Sigmoid colon (tissue), 7 donors: ENCODE results near the gene UNC93B1. TPM values are rescaled to one million over a fixed set of nuclear protein-coding genes. Genes with fewer than 3 reads are reported as not detected.

ENCODE experiments used
- DNase-seq: peaks from one replicate; pipeline ENCODE4 v3.0.0-alpha.2; 2019
- H3K27ac ChIP-seq, 4 donors: fragments of 200-600 bp; sonication (generic); one replicate each; pipeline ENCODE4 v1.5.1; 2016 to 2019; ENCODE audit warnings: mild to moderate bottlenecking in 1 of 4
- H3K27me3 ChIP-seq, 3 donors: fragments of 200-600 bp; sonication (generic); one replicate each; pipeline ENCODE4 v1.5.1; 2019; ENCODE audit warnings: mild to moderate bottlenecking in 1 of 3
- H3K36me3 ChIP-seq, 4 donors: fragments of 200-600 bp; sonication (generic); one replicate each; pipeline ENCODE4 v1.5.1; 2016 to 2019
- H3K4me1 ChIP-seq, 4 donors: fragments of 200-600 bp; sonication (generic); one replicate each; pipeline ENCODE4 v1.5.1; 2017 to 2019
- H3K4me3 ChIP-seq, 4 donors: fragments of 200-600 bp; sonication (generic); one replicate each; pipeline ENCODE4 v1.5.1; 2017 to 2019; ENCODE audit warnings: mild to moderate bottlenecking in 2 of 4, moderate library complexity in 1 of 4
- H3K9me3 ChIP-seq, 4 donors: fragments of 200-600 bp in 3 of 4; sonication (generic) in 3 of 4; one replicate each; pipeline versions ENCODE4 v1.5.1 to v1.6.1; 2013 to 2019
- EP300 ChIP-seq, 4 donors: sonication (generic); formaldehyde crosslinking; IDR thresholded peaks; one replicate each; pipeline ENCODE4 v1.6.1; 2017; ENCODE audit warnings: antibody characterized with exemption in 4 of 4
- POLR2A ChIP-seq, 2 donors: fragments of 450-650 bp; IDR thresholded peaks; one replicate each; pipeline ENCODE4 v1.6.1; 2016; ENCODE audit warnings: antibody characterized with exemption in 2 of 2, mild to moderate bottlenecking in 2 of 2, moderate library complexity in 2 of 2
- POLR2AphosphoS5 ChIP-seq, 4 donors: sonication (generic); formaldehyde crosslinking; IDR thresholded peaks; one replicate each; pipeline ENCODE4 v1.6.1; 2017; ENCODE audit warnings: antibody characterized with exemption in 4 of 4
- WGBS, 2 donors: extraction: QIAGEN DNeasy Blood & Tissue Kit; methylation state at CpG; one replicate each; pipeline ENCODE4 v1.1.7; 2013; 5-methylcytosine and 5-hydroxymethylcytosine counted together
- intact Hi-C: fragments of 100-400 bp; cut with DNase I; formaldehyde crosslinking; loops from one replicate; pipeline ENCODE4 v1.15.1; 2023
- polyA plus RNA-seq, 3 donors: library from polyadenylated mRNA; stranded (reverse); fragments of 200-250 nt; gene quantifications; one replicate each; pipeline ENCODE4 v1.2.3, GENCODE V29; 2013
- total RNA-seq, 4 donors: library from RNA; depleted of rRNA; stranded (reverse); fragments of >200 nt; gene quantifications; one replicate each; pipeline ENCODE4 v1.1.0, GENCODE V29; 2016
- TF ChIP-seq, protein P1 (sequence below), 4 experiments: fragments of 450-650 bp in 3 of 4; fragments of 200-600 bp in 1 of 4; IDR thresholded peaks; one replicate each; pipeline ENCODE4 v1.5.1; 2016 to 2019; ENCODE audit warnings: antibody characterized with exemption in 4 of 4, mild to moderate bottlenecking in 3 of 4, moderate library complexity in 2 of 4
- donor health status: healthy with polysubstance abuse.
- donor health status: Bipolar disorder and iron deficiency.
- donor health status: healthy.

The UNC93B1 gene
- total and polyA plus RNA-seq, 7 donors, result 11.4 to 52.7 (median 25.0) TPM

DNA sequence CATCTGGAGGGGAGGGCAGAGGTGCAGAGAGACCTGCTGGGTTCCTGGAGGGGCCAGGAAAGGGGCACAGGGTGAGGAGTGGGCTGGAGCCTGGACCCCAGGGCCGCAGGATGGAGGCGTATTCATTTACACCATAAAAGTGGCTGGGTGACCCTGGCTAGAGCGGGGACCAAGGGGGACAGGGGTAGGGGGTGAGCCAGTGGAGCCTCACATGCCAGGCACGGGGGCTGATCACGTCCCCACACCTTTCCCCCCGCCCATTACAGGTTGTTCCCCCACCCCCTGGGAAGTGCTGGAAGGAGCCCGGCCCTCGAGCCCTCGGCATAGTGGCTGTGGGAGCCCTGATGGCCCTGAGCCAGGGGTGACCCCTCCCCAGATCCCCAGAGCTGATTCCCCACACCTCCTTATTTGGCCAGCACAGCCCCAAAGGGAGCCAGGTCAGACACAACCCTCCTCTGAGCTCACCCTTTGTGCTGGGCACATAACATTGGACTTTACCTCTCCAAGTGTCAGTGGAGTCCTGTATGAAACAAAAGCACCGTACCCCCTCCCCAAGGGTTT lies 35.7 kb upstream of the UNC93B1 start:
- peak overlapping the region; percentile 86 to 91 (median 90) for H3K27ac ChIP-seq
- peaks cover 0 to 49% (median 21%) of the 10 kb centered on the region in 4 donors for H3K36me3 ChIP-seq
- TF ChIP-seq, protein P1, sequence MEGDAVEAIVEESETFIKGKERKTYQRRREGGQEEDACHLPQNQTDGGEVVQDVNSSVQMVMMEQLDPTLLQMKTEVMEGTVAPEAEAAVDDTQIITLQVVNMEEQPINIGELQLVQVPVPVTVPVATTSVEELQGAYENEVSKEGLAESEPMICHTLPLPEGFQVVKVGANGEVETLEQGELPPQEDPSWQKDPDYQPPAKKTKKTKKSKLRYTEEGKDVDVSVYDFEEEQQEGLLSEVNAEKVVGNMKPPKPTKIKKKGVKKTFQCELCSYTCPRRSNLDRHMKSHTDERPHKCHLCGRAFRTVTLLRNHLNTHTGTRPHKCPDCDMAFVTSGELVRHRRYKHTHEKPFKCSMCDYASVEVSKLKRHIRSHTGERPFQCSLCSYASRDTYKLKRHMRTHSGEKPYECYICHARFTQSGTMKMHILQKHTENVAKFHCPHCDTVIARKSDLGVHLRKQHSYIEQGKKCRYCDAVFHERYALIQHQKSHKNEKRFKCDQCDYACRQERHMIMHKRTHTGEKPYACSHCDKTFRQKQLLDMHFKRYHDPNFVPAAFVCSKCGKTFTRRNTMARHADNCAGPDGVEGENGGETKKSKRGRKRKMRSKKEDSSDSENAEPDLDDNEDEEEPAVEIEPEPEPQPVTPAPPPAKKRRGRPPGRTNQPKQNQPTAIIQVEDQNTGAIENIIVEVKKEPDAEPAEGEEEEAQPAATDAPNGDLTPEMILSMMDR (IDR thresholded peaks at IDR 0.05), result no peak
- no peak for TF ChIP-seq POLR2A (IDR thresholded peaks at IDR 0.05)
- no peak for TF ChIP-seq POLR2AphosphoS5 (IDR thresholded peaks at IDR 0.05)
- no peak for TF ChIP-seq EP300 (IDR thresholded peaks at IDR 0.05)
- H3K9me3 ChIP-seq, result no peaks in the 10 kb centered on the region
- H3K27me3 ChIP-seq, result no peaks in the 10 kb centered on the region
- 4 to 14% methylated on average over 10 of the region's 10 CpGs for WGBS, 2 donors
- H3K4me1 ChIP-seq, result peaks cover 0 to 56% (median 44%) of the 10 kb centered on the region in 4 donors
- intact Hi-C loops, result loop anchor here (2.0 kb wide), 3 partner anchors 29 to 173 kb away; partner anchors contain the start of genes ALDH3B1, CHKA and KMT5B
- peak; percentile 70 for DNase-seq
- peak overlapping the region; percentile 67 to 84 (median 75) for H3K4me3 ChIP-seq

DNA sequence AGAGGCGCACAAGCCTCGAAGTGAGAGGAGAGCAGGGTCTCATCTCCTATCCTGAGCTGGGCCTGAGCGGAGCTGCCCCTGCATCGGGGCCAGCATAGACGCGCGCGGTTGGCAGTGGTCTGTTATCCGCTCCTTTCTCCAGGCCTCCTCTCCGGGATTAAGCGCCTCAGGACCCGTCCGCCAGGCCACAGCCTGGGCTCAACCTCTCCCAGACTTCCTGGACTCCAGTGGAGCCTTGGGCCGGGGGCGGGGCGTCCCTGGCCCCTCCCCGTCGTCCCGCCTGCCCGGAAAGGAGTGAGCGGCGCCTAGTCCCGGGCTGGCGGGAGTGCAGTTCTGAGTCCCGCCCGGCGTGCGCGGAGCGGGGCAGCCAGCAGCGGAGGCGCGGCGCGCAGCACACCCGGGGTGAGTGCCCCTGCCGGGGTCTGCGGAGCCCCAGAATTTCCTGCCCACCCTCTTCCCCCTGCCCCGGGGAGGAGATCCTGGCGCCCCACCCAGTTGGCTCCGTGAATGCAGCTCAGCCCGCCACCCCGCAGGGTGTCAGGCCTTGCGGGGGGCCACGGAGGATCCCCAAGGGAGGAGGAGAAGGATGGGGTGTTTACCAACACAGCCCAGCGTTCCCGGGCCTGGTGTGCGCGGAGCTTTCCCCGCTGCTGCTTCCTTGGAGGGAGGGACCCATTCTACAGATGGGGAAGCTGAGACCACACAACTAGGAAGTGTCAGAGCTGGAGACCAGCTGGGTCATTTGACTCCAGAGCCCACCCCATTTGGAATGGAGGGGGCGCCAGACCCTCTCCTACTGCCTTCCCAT lies 35.0 kb upstream of the UNC93B1 start, which contains the start of gene TCIRG1:
TCIRG1 (plus strand) TSS at position 308 of the 808 bp plus-strand sequence. CDS start 2,247 bp downstream, outside the sequence.
- H3K27me3 ChIP-seq, result no peaks in the 10 kb centered on the region
- DNase-seq, result peak; percentile 96
- peak within 1 kb of the TSS; percentile 67 to 84 (median 75) for H3K4me3 ChIP-seq
- no peaks in the 10 kb centered on the region for H3K9me3 ChIP-seq
- peak; percentile 95 to 97 for TF ChIP-seq POLR2A (IDR thresholded peaks at IDR 0.05)
- no peak for TF ChIP-seq EP300 (IDR thresholded peaks at IDR 0.05)
- TF ChIP-seq, protein P1 (IDR thresholded peaks at IDR 0.05), result peak in 2 of 4 experiments; percentile 27 to 38
- peak; percentile 90 to 98 (median 98) for TF ChIP-seq POLR2AphosphoS5 (IDR thresholded peaks at IDR 0.05)
- intact Hi-C loops, result loop anchor here (2.0 kb wide), 1 partner anchor 28 kb away; the partner anchor contains the start of gene ALDH3B1
- H3K27ac ChIP-seq, result peak within 1 kb of the TSS; percentile 86 to 91 (median 90)
- H3K36me3 ChIP-seq, result peaks cover 0 to 49% (median 21%) of the 10 kb centered on the region in 4 donors
- H3K4me1 ChIP-seq, result peaks cover 0 to 56% (median 44%) of the 10 kb centered on the region in 4 donors
- 2 to 5% methylated on average over 51 of the region's 51 CpGs for WGBS, 2 donors

GRCh38 chr11:68038226-68038717 lies 34.4 kb upstream of the UNC93B1 start:
- no peak for DNase-seq
- WGBS, 2 donors, result 17 to 46% methylated on average over 13 of the region's 13 CpGs
- H3K27me3 ChIP-seq, result no peaks in the 10 kb centered on the region
- intact Hi-C loops, result loop anchor here (2.0 kb wide), 1 partner anchor 27 kb away; the partner anchor contains the start of gene ALDH3B1
- H3K36me3 ChIP-seq, result peaks cover 5 to 49% (median 22%) of the 10 kb centered on the region in 4 donors
- H3K27ac ChIP-seq, result peak overlapping the region; percentile 86 to 91 (median 90)
- peaks cover 0 to 56% (median 44%) of the 10 kb centered on the region in 4 donors for H3K4me1 ChIP-seq
- TF ChIP-seq POLR2A (IDR thresholded peaks at IDR 0.05) (no peak), POLR2AphosphoS5 (IDR thresholded peaks at IDR 0.05) (no peak), EP300 (IDR thresholded peaks at IDR 0.05) (no peak)
- TF ChIP-seq, protein P1 (IDR thresholded peaks at IDR 0.05), result no peak
- peak overlapping the region; percentile 67 to 84 (median 75) for H3K4me3 ChIP-seq
- no peaks in the 10 kb centered on the region for H3K9me3 ChIP-seq

GRCh38 chr11:68037411-68038225 lies 33.7 kb upstream of the UNC93B1 start:
- Histone ChIP-seq H3K4me1 (peaks cover 0 to 56% (median 44%) of the 10 kb centered on the region in 4 donors), H3K36me3 (peaks cover 5 to 49% (median 25%) of the 10 kb centered on the region in 4 donors), H3K4me3 (peak overlapping the region in 2 of 4 donors; percentile 67 to 84), H3K27me3 (no peaks in the 10 kb centered on the region), H3K27ac (peak overlapping the region; percentile 86 to 91 (median 90)), H3K9me3 (no peaks in the 10 kb centered on the region)
- DNase-seq, result peak; percentile 73
- WGBS, 2 donors, result 81 to 85% methylated on average over 20 of the region's 20 CpGs
- intact Hi-C loops, result loop anchor here (2.0 kb wide), 1 partner anchor 27 kb away; the partner anchor contains the start of gene ALDH3B1
- no peak for TF ChIP-seq POLR2AphosphoS5 (IDR thresholded peaks at IDR 0.05)
- no peak for TF ChIP-seq POLR2A (IDR thresholded peaks at IDR 0.05)
- no peak for TF ChIP-seq EP300 (IDR thresholded peaks at IDR 0.05)
- TF ChIP-seq, protein P1 (IDR thresholded peaks at IDR 0.05), result no peak
